ENCODE results near the gene HIVEP3.

GRCh38 chr1:41718497-41718896, 200.2 kb downstream of the HIVEP3 start:
- TF ChIP-seq CTCF (IDR thresholded peaks at IDR 0.05) (no peak), EP300 (IDR thresholded peaks at IDR 0.05) (no peak), POLR2A (IDR thresholded peaks at IDR 0.05) (no peak), POLR2AphosphoS5 (IDR thresholded peaks at IDR 0.05) (no peak)
